Stimulated activated CD4-positive, alpha-beta T cell treated with anti-CD3 and anti-CD28 coated beads, Interleukin-2, amount 100 ng/mL, for 48 hours (primary cell): Measurements from ENCODE around the gene WDR53.
"Not testable (repeated sequence)": the region's sequence is repeated elsewhere in the genome, so short reads cannot be mapped to it uniquely, and the experiment has no call there.

ENCODE experiments used
- DNase-seq, 2 donors: peaks; one replicate each; pipeline ENCODE4 v3.0.0-alpha.2; 2020

Gene WDR53

DNA sequence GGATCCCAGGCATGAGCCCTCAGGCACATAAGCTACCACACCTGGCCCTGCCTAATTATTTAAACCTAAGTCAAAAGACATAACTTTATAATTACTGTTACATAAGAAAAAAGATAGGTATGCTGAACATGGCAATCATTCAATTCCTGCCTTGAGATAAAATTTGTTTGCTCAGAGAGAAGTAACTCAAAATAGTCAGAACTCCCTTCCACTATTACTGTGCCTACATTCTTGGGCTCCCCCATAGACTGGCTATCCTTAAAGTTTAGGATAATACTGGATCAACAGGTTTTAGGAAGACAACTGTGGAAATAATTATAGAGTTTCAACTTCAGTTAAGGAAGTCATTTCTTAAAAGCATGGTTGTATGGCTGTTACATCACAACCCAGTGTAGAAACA is 9.9 kb downstream of the WDR53 start:
- no peak for DNase-seq

DNA sequence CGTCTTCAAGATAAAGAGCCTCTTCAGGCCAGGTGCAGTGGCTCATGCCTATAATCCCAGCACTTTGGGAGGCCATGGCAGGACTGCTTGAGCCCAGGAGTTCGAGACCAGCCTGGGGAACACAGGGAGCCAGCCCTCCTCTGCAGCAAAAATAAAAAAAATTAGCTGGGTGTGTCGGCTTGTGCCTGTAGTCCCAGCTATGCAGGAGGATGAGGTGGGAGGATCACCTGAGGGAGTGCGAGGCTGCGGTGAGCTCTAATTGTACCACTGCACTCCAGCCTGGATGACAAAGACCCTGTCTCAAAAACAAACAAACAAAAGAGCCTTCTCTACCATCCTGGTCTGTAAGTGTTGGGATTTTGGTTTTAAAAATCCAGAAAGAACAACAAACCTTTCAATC is 11.1 kb downstream of the WDR53 start:
- no peak for DNase-seq

DNA sequence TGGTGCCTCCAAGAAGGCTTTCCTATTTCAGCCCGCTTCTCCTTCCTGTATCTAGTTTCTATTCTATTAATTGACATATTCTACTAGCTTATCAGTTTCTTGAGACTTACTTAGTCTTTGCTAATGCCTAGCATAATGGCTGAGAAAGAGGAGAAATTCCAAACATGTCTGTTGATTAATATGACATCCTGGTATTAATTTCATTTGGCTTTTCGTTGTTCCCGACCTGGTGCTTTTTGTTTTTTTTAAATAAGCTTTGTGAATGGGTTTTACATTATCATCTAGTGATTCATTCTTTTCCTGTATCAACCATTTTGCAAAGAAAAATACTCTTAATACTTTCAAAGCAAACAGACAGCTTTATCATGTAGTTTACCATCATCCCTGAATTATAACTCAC is 13.1 kb downstream of the WDR53 start:
- no peak for DNase-seq

DNA sequence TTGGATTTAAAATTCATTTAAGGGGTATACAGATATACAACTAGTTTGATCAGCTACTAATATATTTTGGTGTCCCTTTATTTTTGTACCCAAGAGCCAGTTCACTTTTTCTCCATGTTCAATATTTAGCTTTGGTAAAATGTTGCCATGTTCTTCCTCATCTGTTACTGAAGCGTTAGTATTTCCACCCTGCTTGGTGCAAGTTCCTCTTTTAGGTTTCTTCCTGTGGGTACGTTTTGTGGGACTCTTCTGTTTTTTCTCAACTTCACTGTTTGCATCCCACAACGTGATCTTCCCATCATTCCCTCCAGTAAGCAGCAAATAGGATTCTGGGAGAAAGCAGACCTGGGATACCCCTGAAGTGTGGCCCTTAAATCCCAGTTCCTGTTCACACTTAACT is 14.1 kb downstream of the WDR53 start:
- no peak for DNase-seq

DNA sequence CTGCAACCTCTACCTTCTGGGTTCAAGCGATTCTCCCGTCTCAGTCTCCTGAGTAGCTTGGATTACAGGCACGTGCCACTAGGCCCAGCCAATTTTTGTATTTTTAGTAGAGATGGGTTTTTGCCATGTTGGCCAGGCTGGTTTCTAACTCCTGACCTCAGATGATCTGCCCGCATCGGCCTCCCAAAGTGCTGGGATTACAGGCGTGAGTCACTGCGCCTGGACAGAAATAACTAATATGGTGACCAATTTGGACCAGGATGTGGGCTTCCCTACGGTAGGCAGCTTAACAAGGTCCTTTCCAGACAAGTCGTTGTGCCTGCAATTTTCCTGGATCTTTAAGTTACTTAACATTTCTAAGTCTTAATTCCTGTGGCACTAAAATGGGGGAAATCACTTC is 14.8 kb downstream of the WDR53 start:
- no peak for DNase-seq

DNA sequence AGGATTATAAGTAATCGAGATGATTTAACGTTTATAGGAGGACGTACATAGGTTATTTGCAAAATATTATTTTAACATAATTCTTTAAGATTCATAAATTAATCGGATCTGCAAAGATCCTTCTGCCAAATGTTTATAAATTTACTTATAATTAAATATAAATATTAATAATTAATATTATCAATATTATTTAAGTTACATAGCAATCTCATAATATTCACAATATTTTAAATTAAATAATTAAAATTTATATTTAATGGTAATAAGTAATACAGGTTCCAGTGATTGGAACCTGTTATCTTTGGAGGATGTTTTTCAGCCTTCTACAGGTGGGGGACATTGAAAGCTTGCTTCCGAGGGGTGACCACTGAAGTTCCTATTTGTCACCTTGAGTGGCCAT is 16.1 kb downstream of the WDR53 start:
- no peak for DNase-seq

DNA sequence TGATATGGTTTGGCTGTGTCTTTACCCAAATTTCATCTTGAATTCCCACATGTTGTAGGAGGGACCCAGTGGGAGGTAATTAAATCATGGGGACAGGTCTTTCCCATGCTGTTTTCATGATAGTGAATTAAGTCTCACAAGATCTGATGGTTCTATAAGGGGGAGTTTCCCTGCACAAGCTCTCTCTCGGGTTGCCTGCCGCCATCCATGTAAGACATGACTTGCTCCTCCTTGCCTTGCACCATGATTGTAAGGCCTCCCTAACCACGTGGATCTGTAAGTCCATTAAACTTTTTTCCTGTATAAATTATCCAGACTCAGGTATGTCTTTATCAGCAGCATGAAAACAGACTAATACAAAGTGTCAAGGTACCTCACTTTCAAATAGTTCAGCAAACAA is 18.2 kb downstream of the WDR53 start:
- not testable (repeated sequence) for DNase-seq

DNA sequence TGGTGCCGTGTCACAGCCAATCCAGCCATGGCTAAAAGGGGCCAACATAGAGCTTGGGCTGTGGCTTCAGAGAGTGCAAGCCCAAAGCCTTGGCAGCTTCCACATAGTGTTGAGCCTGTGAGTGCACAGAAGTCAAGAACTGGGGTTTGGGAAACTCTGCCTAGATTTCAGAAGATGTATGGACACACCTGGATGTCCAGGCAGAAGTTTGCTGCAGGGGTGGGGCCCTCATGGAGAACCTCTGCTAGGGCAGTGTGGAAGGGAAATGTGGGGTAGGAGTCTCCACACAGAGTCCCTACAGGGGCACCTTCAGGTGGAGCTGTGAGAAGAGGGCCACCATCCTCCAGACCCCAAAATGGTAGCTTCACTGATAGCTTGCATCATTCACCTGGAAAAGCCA is 19.0 kb downstream of the WDR53 start:
- not testable (repeated sequence) for DNase-seq

DNA sequence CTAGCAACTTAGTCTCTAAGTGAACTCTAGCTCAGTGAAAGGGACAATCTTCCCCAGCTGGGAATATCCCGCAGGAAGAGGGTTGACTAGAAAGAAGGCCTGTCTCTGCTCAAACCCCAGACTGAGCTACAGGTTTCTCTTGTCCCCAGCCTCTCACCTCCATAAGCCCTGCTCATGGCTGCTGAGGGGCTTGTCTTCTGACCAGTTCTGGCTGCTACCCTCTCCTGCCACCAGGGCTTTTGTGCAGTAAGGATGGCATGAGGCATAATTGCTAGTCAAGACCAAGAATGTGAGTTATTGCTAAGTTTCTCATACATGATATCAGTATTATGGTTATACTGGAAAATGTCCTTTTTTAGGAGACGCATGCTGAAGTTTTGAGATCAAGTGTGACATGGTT is 21.3 kb downstream of the WDR53 start:
- no peak for DNase-seq

DNA sequence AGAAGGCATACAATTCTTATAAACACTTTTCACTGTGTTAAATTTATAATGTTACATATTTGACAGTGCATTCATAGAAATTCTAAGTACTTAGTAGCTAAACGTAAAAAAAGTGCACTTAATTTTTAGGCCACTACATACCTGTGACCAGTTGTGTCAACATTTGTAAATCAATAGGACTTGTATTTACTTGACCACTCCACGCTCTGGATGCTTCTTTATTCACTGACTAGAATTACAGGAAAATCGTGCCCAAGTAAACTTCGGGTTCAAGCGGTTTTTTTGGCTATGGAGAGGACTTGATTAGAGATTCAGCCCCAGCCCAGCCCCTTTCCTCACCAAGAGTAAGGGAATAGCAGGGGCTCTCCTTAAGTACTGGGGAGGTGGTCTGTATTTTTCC is 21.8 kb downstream of the WDR53 start:
- DNase-seq: no peak

DNA sequence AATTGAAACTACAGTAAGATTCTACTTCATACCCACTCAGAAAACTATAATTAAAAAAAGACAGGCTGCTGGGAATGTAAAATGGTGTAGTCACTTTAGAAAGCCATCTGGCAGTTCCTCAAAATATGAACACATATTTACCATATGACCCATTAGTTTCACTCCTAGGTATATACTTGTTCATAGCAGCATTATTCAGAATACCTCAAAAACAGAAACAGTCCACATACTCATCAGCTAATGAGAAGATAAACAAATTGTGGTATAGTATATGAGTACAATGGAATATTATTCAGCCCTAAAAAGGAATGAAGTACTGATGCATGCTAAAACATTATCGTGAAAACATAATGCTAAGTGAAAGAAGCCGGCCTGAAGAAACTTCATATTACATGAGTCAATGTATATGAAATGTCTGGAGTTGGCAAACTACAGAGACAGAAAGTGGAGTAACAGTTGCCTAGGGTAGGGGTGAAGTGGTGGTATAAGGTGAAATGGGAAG is 23.8 kb downstream of the WDR53 start:
- DNase-seq: no peak

DNA sequence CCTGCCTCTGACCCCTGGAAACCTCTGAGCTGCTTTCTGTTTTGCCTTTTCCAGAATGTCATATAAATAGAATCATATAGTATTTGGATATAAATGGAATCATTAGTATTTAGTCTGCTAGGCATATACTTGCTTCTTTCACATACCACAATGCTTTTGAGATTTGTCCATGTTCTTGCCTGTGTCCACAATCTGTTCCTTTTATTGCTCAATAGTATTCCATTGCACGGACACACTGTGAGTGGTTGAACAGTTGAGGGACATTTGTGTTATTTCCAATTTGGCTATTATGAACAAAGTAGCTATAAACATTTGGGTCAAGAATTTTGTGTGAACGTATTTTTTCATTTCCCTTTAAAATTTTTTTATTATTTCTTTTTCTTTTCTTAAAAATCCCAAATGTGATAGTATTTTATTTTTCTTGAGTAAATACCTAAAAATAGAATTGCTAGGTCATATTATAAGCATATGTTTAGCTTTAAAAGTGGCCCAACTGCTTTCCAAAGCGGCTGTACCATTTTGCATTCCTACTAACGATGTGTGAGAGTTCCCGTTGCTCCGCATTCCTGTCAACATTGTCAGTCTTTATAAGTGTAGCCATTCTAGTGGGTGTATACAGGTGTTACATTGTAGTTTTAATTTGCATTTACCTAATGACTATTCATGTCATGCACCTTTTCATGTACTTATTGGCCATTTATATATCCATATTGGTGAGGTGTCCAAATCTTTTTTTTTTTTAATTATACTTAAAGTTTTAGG is 26.5 kb downstream of the WDR53 start:
- no peak for DNase-seq

DNA sequence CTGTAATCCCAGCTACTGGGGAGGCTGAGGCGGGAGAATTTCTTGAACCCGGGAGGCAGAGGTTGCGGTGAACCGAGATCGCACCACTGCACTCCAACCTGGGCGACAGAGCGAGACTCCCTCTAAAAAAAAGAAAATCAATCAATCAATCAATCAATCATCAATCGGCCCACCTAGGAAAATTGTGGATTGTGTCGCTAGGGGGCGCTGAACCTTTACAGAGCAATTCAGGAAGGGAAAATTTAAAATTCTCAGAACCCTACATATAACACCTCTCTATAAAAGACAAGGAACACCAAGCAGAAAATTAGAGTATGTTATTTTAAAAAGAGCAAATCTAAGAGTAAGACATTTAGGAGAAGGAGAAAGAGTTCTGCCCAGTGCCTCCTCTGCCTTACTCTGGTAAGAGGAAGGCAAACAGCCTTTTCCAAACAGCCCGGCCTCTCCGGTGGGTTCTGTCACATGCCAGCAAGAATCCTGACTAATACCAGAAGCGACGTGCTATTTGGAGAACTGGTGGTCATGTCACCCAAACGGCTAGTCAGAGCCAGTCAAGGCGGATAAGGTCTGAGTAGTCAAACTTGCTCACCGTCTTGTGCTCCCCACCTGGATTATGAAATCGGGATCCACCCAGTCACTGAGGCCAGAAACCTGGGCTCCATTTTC is 30.9 kb downstream of the WDR53 start:
- peak; percentile 69 to 71 for DNase-seq

DNA sequence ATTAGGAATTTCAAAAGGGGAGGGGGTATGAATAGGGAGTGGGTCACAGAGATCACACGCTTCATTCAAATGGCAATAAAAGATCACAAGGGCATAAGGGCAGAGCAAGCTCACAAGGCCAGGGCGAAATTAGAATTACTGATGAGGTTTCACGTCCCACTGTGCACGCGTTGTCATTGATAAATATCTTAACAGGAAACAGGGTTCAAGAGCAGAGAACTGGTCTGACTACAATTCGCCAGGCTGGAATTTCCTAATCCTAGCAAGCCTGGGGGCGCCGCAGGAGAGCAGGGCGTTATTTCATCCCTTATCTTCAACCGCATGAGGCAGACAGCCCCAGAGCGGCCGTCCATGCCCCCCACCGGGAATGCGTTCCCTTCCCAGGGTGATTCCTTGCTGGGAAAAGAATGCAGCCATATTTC is 35.1 kb downstream of the WDR53 start:
- no peak for DNase-seq

DNA sequence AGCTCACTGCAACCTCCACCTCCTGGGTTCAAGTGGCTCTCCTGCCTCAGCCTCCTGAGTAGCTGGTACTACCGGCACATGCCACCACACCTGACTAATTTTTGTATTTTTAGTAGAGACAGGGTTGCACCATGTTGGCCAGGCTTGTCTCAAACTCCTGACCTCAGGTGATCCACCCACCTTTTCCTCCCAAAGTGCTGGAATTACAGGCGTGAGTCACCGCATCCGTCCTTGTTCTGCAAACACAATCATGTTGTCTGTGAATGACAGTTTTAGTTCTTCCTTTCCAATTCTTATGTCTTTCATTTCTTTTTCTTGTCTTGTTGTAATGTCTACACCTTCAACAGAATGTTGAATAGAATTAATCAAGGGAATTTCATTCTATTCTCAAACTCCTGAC is 36.9 kb downstream of the WDR53 start:
- DNase-seq: no peak

DNA sequence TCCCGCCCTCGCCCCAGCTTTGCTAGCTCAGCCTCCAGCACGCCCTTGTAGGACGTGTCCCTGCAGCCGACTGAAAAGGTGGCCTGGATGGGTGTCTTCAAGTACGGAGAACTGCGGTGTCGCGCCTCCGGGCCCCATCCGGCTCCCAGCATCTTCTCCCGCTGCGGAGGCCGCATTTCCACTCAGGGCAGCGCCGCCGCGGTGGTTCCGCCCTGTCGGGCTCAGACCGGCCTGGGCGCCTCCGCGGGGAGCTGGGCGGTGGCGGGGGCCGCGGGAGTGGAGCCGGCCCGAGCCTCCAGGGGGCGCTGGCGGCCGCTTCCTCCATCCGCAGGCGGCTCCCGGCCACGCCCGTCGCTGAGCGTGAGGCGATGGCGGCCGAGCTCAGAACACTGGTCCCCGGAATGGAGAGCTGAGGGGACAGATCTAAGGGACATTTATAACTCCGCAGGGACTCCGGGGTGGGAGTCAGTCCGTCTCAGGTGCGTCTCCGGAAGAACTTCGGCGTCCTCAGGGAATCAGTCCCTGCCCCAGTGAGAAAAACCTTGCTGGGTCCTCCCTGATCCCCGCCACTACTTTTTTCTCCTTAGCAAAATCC is 39.6 kb downstream of the WDR53 start:
- DNase-seq: peak; percentile 87 to 95

DNA sequence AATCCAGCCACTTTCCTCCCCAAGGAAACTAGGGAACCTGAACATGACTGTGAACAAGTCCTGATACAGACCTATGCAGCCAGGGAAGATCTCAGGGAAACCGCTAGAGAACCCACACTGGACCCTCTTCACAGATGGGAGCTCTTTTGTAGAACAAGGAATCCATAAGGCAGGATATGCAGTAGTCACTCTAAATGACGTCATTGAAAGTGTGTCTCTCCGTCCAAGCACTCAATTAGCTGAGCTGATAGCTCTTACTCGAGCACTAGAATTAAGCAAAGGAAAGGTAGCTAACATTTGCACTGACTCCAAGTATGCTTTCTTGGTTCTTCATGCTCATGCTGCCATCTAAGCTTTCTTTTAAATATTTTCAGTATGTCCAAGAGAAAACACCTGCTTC is 43.2 kb downstream of the WDR53 start:
- no peak for DNase-seq

DNA sequence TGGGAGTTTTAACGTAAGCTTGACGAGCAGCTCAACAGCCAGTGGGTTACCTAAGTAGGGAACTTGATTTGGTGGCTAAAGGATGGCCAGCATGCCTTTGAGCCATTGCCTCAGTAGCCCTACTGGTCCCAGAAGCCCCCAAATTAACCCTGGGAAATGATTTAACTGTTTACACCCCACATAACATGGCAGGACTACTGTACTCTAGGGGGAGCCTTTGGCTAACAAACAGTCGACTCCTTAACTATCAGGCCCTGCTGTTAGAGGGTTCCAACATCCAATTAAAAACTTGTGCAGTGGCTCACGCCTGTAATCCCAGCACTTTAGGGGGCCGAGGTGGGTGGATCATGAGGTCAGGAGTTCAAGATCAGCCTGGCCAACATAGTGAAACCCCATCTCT is 43.8 kb downstream of the WDR53 start:
- DNase-seq: no peak

DNA sequence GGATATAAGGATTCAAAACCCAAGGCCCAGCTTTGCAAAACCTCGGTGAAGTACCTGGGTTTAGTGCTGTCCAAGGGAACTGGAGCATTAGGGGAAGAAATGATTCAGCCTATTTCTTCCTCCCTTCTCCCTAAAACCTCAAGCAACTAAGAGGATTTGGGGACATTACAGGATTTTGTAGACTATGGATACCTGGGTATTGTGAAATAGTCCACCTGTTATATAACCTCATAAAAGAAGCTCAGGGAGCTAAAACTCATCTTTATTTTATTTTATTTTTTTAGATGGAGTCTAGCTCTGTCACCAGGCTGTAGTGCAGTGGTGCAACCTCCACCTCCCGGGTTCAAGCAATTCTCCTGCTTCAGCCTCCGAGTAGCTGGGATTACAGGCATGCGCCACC is 44.5 kb downstream of the WDR53 start:
- no peak for DNase-seq

DNA sequence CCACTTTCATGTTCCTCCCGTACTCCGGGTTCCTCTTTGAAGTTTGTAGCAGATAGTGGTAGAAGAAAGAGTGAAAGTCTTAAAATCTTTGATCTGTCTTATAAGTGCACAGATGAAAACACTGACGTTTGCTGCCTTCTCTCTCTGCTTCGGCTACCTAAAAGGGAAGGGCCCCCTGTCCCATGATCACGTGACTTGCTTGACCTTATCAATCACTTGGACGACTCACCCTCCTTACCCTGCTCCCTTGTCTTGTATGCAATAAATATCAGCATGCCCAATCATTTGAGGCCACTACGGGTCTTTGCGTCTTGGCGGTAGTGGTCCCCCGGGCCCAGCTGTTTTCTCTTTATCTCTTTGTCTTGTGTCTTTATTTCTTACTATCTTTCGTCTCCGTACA is 47.1 kb downstream of the WDR53 start:
- DNase-seq: not testable (repeated sequence)

DNA sequence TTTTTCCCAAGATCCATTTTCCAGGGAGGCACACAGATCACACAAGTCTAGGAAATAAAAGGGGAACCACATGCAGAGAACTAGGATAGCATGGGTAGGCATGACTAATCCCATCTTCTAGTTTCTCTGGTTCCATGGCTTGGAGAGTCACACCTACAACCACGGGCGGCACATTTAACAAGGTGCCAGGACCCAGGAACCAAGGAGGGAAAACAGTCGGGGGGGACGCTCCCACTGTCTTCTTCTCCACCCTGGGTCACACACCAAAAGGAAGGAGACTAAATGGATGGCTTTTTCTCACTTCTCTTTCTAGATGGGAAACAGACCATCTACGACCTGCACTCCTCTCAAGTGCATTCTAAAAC is 48.7 kb downstream of the WDR53 start:
- no peak for DNase-seq

DNA sequence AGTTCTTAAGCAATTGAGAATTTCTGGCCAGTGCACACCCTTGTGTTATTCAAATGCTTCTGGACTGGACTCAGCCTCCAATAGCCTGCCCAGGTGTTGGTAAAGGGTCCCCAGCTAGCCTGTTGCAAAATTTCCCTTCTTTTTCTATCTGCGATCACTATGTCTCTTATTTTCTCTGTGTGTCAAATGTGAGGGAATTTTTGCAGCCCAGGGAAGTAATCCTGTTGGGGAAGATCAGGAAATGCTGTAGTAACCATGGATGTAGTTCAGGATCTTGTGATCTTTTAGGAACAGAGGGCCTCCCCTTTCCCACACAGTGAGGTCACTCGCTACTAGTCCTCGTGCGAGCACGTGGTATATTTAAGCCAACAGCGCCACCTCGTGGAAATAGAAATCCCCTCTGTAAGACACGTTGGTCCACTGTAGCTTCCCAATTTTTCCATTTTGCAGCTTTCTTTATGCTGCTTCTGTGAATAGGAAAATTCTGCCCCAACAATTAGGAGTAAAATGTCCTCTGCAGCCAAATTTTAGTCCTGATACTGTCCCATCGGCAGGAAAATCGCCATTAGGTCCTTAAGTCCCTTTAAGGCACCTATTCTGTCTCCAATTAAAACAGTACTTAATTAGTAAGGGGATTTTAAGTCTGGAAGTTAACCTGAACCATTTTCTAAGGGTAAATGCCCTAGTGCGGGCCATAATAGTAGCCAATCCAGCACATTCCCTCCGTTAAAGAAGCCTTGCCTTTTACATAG is 49.2 kb downstream of the WDR53 start:
- DNase-seq: peak; percentile 67 to 72

DNA sequence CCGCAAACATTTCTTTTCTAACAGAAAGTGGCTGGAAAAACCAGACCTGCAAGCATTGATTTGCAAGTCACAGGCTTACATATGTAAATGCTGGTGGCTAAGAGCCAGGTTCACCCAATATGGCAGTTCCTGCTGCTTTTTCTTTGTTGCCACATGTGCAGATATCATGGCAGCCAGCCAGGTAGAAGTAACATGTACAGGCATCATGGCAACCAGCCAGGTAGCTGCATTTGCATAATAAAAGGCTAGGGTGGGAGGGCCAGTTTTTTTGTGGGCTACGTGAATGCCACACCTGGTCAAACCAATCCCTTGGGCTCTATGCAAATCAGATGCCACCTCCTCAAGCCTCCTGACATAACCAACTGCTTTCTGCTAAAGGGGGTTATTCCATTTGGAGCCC is 50.4 kb downstream of the WDR53 start:
- DNase-seq: no peak
